GM12878 (cell line): ENCODE results near the gene NEK7. TPM values are rescaled to one million over a fixed set of nuclear protein-coding genes. Genes with fewer than 3 reads are reported as not detected.
A peak's percentile ranks its signal among the peaks of the same experiment; 100 is the strongest.

Experiments
- ATAC-seq: fragments of 200-7000 bp; cut with Tn5 transposase; 3 replicates; pipeline ENCODE4 v1.9.1; 2020; ENCODE audit warnings: mild to moderate bottlenecking, moderate library complexity
- BruUV-seq: library from RNA; stranded (reverse); fragments of 400-500 nt; replicated peaks from 2 replicates; lab custom pipeline; 2021; lab: Mats Ljungman, UMichigan
- CTCF ChIA-PET: fragments of 300-600 bp; sonication (Branson Sonifier 250); formaldehyde crosslinking; extraction: SDS; loops from one replicate; lab custom pipeline; 2021; ENCODE audit warnings: inconsistent platforms; lab: Yijun Ruan, JAX
- POLR2A ChIA-PET: fragments of 350-600 bp; formaldehyde crosslinking; extraction: SDS; loops from one replicate; lab custom pipeline; 2021; ENCODE audit warnings: inconsistent platforms; lab: Charles Lee
- RAD21 ChIA-PET: fragments of 300-600 bp; sonication (Branson Sonifier 250); formaldehyde crosslinking; loops from one replicate; lab custom pipeline; 2023; ENCODE audit warnings: antibody characterized with exemption; ENCODE audit not compliant: unreplicated experiment; lab: Charles Lee
- SMC1A ChIA-PET: fragments of 300-600 bp; sonication (Branson Sonifier 250); formaldehyde crosslinking; loops from one replicate; lab custom pipeline; 2023; ENCODE audit not compliant: unreplicated experiment, uncharacterized antibody; lab: Charles Lee
- DNase-seq: peaks from one replicate; pipeline ENCODE4 v3.0.0-alpha.2; 2011; ENCODE audit warnings: low read depth, low spot score
- FAIRE-seq: peaks from 3 replicates; lab custom pipeline; 2011; peaks lifted over from hg19 to GRCh38; lab: Jason Lieb, UNC
- H2AFZ ChIP-seq: 2 replicates; pipeline ENCODE4 v1.6.0; 2011; ENCODE audit warnings: low read depth, low read length, control low read depth; ENCODE audit not compliant: control insufficient read depth
- H3K27ac ChIP-seq: 2 replicates; pipeline ENCODE4 v1.5.1; 2011; ENCODE audit warnings: control low read depth; ENCODE audit not compliant: control insufficient read depth, insufficient read depth
- H3K27me3 ChIP-seq, 2 experiments: replicated peaks in 1 of 2; 2 replicates each; pipeline versions ENCODE4 v1.6.0 to v1.6.1; 2011; ENCODE audit warnings: low read length in 1 of 2; ENCODE audit not compliant: control insufficient read depth in 2 of 2, insufficient read depth in 2 of 2
- H3K36me3 ChIP-seq, 2 experiments: 2 replicates each; pipeline ENCODE4 v1.5.1; 2011; ENCODE audit warnings: low read length in 1 of 2; ENCODE audit not compliant: control insufficient read depth in 2 of 2, insufficient read depth in 2 of 2
- H3K4me1 ChIP-seq: 2 replicates; pipeline ENCODE4 v1.6.1; 2011; ENCODE audit warnings: mild to moderate bottlenecking, low read length, moderate library complexity, mixed read lengths; ENCODE audit not compliant: control insufficient read depth, insufficient read depth
- H3K4me2 ChIP-seq: 2 replicates; pipeline ENCODE4 v1.6.0; 2011; ENCODE audit warnings: control low read depth; ENCODE audit not compliant: control insufficient read depth, insufficient read depth
- H3K4me3 ChIP-seq: fragments of 200-600 bp; sonication (generic); 2 replicates; pipeline ENCODE4 v1.5.1; 2016
- H3K79me2 ChIP-seq: 2 replicates; pipeline ENCODE4 v1.6.0; 2011; ENCODE audit warnings: low read length; ENCODE audit not compliant: control insufficient read depth, insufficient read depth
- H3K9ac ChIP-seq: 2 replicates; pipeline ENCODE4 v1.8.0; 2011; ENCODE audit warnings: low read length, control low read depth, mixed read lengths; ENCODE audit not compliant: control insufficient read depth, insufficient read depth
- H3K9me3 ChIP-seq: replicated peaks from 3 replicates; pipeline ENCODE4 v1.5.1; 2011; ENCODE audit warnings: mild to moderate bottlenecking, low read length; ENCODE audit not compliant: control insufficient read depth, insufficient read depth
- H4K20me1 ChIP-seq: 2 replicates; pipeline ENCODE4 v1.6.0; 2011; ENCODE audit not compliant: control insufficient read depth, insufficient read depth
- ATF7 ChIP-seq: fragments of 450-650 bp; IDR thresholded peaks from 2 replicates; pipeline ENCODE4 v1.6.1; 2016; ENCODE audit warnings: low read depth, mild to moderate bottlenecking
- CHD2 ChIP-seq: IDR thresholded peaks from 2 replicates; pipeline ENCODE4 v1.6.1; 2011; ENCODE audit warnings: low read depth, low read length, improper control_type of control experiment, borderline replicate concordance
- CREB1 ChIP-seq: IDR thresholded peaks from 2 replicates; pipeline ENCODE4 v1.6.1; 2012; ENCODE audit warnings: low read depth, mild to moderate bottlenecking, inconsistent platforms
- DPF2 ChIP-seq: fragments of 450-650 bp; IDR thresholded peaks from 2 replicates; pipeline ENCODE4 v1.6.1; 2017; ENCODE audit warnings: mild to moderate bottlenecking
- EED ChIP-seq: sonication (generic); IDR thresholded peaks from 2 replicates; pipeline ENCODE4 v1.6.1; 2016; ENCODE audit warnings: antibody characterized with exemption, low read depth
- HDGF ChIP-seq: fragments of 450-650 bp; IDR thresholded peaks from 2 replicates; pipeline ENCODE4 v1.6.1; 2016; ENCODE audit warnings: antibody characterized with exemption
- IKZF1 ChIP-seq: fragments of 450-650 bp; conservative IDR thresholded peaks from 2 replicates; pipeline ENCODE4 v1.6.1; 2017; ENCODE audit warnings: antibody characterized with exemption, mild to moderate bottlenecking
- IKZF2 ChIP-seq, 2 experiments: fragments of 450-650 bp; IDR thresholded peaks; 2 replicates each; pipeline ENCODE4 v1.6.1; 2017; ENCODE audit warnings: mild to moderate bottlenecking in 2 of 2, moderate library complexity in 2 of 2
- MLLT1 ChIP-seq: fragments of 450-650 bp; IDR thresholded peaks from 2 replicates; pipeline ENCODE4 v1.6.1; 2016; ENCODE audit warnings: mild to moderate bottlenecking
- NKRF ChIP-seq: fragments of 450-650 bp; conservative IDR thresholded peaks from 2 replicates; pipeline ENCODE4 v1.6.1; 2017; ENCODE audit warnings: mild to moderate bottlenecking, moderate library complexity
- POLR2A ChIP-seq: IDR thresholded peaks from 2 replicates; pipeline ENCODE4 v1.6.1; 2011; ENCODE audit warnings: low read depth, mild to moderate bottlenecking, low read length
- POLR2AphosphoS5 ChIP-seq: IDR thresholded peaks from 2 replicates; pipeline ENCODE4 v1.6.1; 2011; ENCODE audit warnings: mild to moderate bottlenecking, low read length, inconsistent platforms
- POU2F2 ChIP-seq: IDR thresholded peaks from 3 replicates; pipeline ENCODE4 v1.6.1; 2011; ENCODE audit warnings: low read depth, mild to moderate bottlenecking, low read length, borderline replicate concordance
- TBL1XR1 ChIP-seq: IDR thresholded peaks from 2 replicates; pipeline ENCODE4 v1.6.1; 2012; ENCODE audit warnings: low read depth, low read length, improper control_type of control experiment
- TCF12 ChIP-seq: IDR thresholded peaks from 2 replicates; pipeline ENCODE4 v1.6.1; 2011; ENCODE audit warnings: low read depth, mild to moderate bottlenecking, low read length
- ZBTB4 ChIP-seq: fragments of 450-650 bp; formaldehyde crosslinking; IDR thresholded peaks from 2 replicates; pipeline ENCODE4 v1.4.0; 2022; ENCODE audit warnings: mild to moderate bottlenecking, moderate library complexity
- ZZZ3 ChIP-seq: IDR thresholded peaks from 2 replicates; pipeline ENCODE4 v1.6.1; 2011; ENCODE audit warnings: low read depth; ENCODE audit not compliant: control insufficient read depth, insufficient read length
- WGBS: methylation state at CpG from one replicate; pipeline ENCODE4 v1.1.6; 2016; ENCODE audit warnings: low lambda C conversion rate; ENCODE audit not compliant: insufficient replicate concordance, insufficient coverage; ENCODE audit errors: missing lambda C conversion rate; 5-methylcytosine and 5-hydroxymethylcytosine counted together
- in situ Hi-C: fragments of 300-500 bp; cut with MboI; formaldehyde crosslinking; loops from 9 replicates; pipeline ENCODE4 v1.14.3; 2018; ENCODE audit warnings: mixed read lengths
- intact Hi-C: fragments of 100-400 bp; cut with micrococcal nuclease; formaldehyde crosslinking; loops from one replicate; pipeline ENCODE4 v1.14.2; 2022; ENCODE audit not compliant: unreplicated experiment
- polyA plus RNA-seq, 11 experiments: library from polyadenylated mRNA; depleted of rRNA in 4 of 11; unstranded in 6 of 11; stranded (reverse) in 5 of 11; fragments of >200 nt; fragmentation: Nextera tagmentation in 4 of 11; fragmentation: Illumina TruSeq in 1 of 11; extraction: Ambion mirVana in 4 of 11; extraction: Trizol in 1 of 11; gene quantifications; 1 replicate in 1 of 11; 2 replicates in 10 of 11; pipeline versions ENCODE4 v1.2.1 to v1.2.3, GENCODE V29; 2011 to 2016; ENCODE audit warnings: inconsistent platforms in 2 of 11, missing spikeins in 2 of 11, low read depth in 1 of 11
- total RNA-seq, 4 experiments: library from RNA; depleted of rRNA in 3 of 4; stranded (reverse); fragments of >200 nt in 3 of 4; fragmentation: Illumina TruSeq in 1 of 4; extraction: Trizol in 1 of 4; gene quantifications; 2 replicates each; pipeline versions ENCODE4 v1.2.1 to v1.2.3, GENCODE V29; 2013 to 2021

The NEK7 gene
- total and polyA plus RNA-seq, 10 of the 15 experiments (the other 5 are each of a cell fraction or from before 2014, with no cell fraction given) = 9.4 to 77.7 (median 24.0) TPM

- DNase-seq (no peak), FAIRE-seq (peak; percentile 18)
- peak overlapping the region; percentile 88 for H3K9ac ChIP-seq
- TF ChIP-seq IKZF1 (peak; percentile 91), MLLT1 (peak; percentile 74; the same call in 1 of the 2 replicates), IKZF2 (IDR thresholded peaks at IDR 0.05) (peak; percentile 76 to 77), CHD2 (peak; percentile 72; the same call in 1 of the 2 replicates), POLR2AphosphoS5 (peak; percentile 53; the same call in 1 of the 2 replicates), DPF2 (no peak), ZZZ3 (no peak), TBL1XR1 (0 out of 2 replicates have a peak, but pooled peaks have one; percentile 28), HDGF (0 out of 2 replicates have a peak, but pooled peaks have one; percentile 51), ATF7 (0 out of 2 replicates have a peak, but pooled peaks have one; percentile 60), TCF12 (0 out of 2 replicates have a peak, but pooled peaks have one; percentile 4), POU2F2 (0 out of 3 replicates have a peak, but pooled peaks have one; percentile 13), POLR2A (peak; percentile 69), ZBTB4 (CRISPR knock-in tag) (no peak), NKRF (peak; percentile 4), EED (peak; percentile 36; the same call in 1 of the 2 replicates), CREB1 (peak; percentile 58; the same call in 1 of the 2 replicates)
Observed at GRCh38 chr1:198157241-198157846, 546 bp downstream of the NEK7 start.

More at GRCh38 chr1:198157241-198157846, 546 bp downstream of the NEK7 start:
- CTCF ChIA-PET = interaction anchor here (0.7 to 2.5 kb wide), 8 partner anchors 11 to 363 kb away, joined by 3 to 18 read pairs (median 6); no protein-coding TSS in a partner anchor
- peak; percentile 59 for ATAC-seq
- POLR2A ChIA-PET = interaction anchor here (0.9 to 3.0 kb wide), 5 partner anchors 11 to 160 kb away, joined by 3 to 17 read pairs (median 3); no protein-coding TSS in a partner anchor
- H3K36me3 ChIP-seq = no peaks in the 10 kb centered on the region
- peak overlapping the region; percentile 91 for H3K27ac ChIP-seq
- peak overlapping the region; percentile 88 for H3K4me2 ChIP-seq
- peaks cover 12% of the 10 kb centered on the region; the same call in 1 of the 2 replicates for H3K4me1 ChIP-seq
- BruUV-seq = TSS peak; percentile 74
- RAD21 ChIA-PET = interaction anchor here (0.6 to 2.5 kb wide), 5 partner anchors 9 to 334 kb away, joined by 3 to 11 read pairs (median 7); no protein-coding TSS in a partner anchor
- H4K20me1 ChIP-seq = no peaks in the 10 kb centered on the region
- H3K27me3 ChIP-seq = no peaks in the 10 kb centered on the region
- no peaks in the 10 kb centered on the region for H3K9me3 ChIP-seq
- 1% methylated on average over 48 of the region's 62 CpGs for WGBS
- H3K79me2 ChIP-seq = peaks cover 49% of the 10 kb centered on the region
- intact Hi-C loops (loop anchor here (2.0 to 5.0 kb wide), 4 partner anchors 45 to 525 kb away; no protein-coding TSS in a partner anchor), in situ Hi-C loops (no loop called here)
- SMC1A ChIA-PET = interaction anchor here (0.7 to 1.6 kb wide), 10 partner anchors 9 to 201 kb away, joined by 3 to 8 read pairs (median 4); no protein-coding TSS in a partner anchor
- peak overlapping the region; percentile 95 for H3K4me3 ChIP-seq
- H2AFZ ChIP-seq = peak overlapping the region; percentile 54
